EH (cell line): ENCODE measurements around the gene MMP13.

Source experiments
- DNase-seq: peaks from one replicate; pipeline ENCODE4 v3.0.0-alpha.2; 2015; ENCODE audit warnings: low read depth

The MMP13 gene

GRCh38 chr11:102900346-102900745 lies 55.2 kb downstream of the MMP13 start:
- DNase-seq, result no peak
